ENCODE results near the gene SNRNP70.
"Not testable (repeated sequence)": the region's sequence is repeated elsewhere in the genome, so short reads cannot be mapped to it uniquely, and the experiment has no call there.

The SNRNP70 gene

GRCh38 chr19:49114630-49115363 lies 29.5 kb downstream of the SNRNP70 start:
- intact Hi-C loops (cut with DNase I), result no loop called here
- peak; percentile 73 to 95 (median 87) for DNase-seq

GRCh38 chr19:49116544-49116943 lies 31.3 kb downstream of the SNRNP70 start:
- intact Hi-C loops (cut with DNase I), result no loop called here
- DNase-seq, result no peak

DNA sequence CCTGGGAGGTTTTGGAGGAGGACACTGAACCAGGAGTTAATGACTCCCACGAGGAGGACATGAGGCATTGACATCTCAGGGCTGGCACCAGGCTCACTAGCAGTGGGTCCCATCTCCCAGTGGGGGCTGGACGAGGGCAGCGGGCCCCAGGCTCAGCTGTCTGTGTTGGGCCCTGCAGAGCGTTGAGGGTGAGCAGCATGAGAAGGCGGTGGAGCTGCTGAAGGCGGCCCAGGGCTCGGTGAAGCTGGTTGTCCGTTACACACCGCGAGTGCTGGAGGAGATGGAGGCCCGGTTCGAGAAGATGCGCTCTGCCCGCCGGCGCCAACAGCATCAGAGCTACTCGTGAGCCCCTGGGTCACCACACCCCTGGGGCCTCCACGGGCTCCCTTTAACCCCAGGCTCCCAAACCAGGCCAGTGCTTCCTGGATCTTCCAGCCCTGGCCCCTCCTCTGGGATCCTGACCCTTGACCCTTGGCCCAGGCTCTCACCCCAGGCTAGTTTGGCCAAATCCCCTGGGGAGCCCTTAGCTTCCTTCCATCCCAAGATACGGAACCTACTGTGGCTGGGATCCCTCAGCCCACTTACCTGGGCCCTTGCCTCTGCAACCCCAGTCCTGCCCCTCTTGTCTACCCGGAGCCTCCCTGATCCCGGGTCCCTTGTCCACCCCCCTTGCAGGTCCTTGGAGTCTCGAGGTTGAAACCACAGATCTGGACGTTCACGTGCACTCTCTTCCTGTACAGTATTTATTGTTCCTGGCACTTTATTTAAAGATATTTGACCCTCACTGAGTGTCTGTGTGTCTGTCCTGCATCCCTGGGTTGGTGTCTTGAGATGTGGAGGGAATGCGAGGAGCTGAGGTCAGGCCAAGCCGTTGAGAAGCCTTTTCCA lies 32.7 kb downstream of the SNRNP70 start:
- intact Hi-C loops (cut with DNase I), result no loop called here
- no peak for DNase-seq

GRCh38 chr19:49118565-49119410 lies 33.5 kb downstream of the SNRNP70 start, which contains the start of gene C19orf73:
Gene C19orf73, minus strand, starts transcription at chr19:49119143. Its CDS starts 121 bp downstream, at chr19:49119022.
- peak; percentile 91 to 99 (median 97) for DNase-seq
- intact Hi-C loops (cut with DNase I), result no loop called here

- intact Hi-C loops (cut with DNase I), result no loop called here
Observed at GRCh38 chr19:49119411-49120324, 34.4 kb downstream of the SNRNP70 start, which contains the start of gene PPFIA3. Gene PPFIA3, plus strand, starts transcription at chr19:49119544. Its CDS starts 8,330 bp downstream, at chr19:49127874.

DNA sequence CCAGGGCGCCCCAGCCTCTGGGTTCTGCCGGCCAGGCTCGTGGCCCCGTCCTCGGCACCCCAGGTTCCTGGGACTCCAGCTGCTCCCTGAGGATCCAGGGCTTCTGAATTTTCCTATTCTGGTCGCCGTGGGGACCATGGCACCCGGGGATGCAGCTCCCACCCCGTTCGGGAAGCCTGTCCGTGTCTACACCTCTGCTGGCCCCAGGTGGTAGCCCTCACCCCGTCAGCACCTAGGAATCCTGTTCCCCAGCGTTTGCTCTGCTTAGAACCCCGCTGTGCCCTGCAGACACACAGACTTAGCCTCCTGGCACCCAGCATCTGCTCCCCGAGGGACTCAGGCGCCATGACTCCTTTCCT lies 35.1 kb downstream of the SNRNP70 start:
- intact Hi-C loops (cut with DNase I), result no loop called here

More at GRCh38 chr19:49119411-49120324, 34.4 kb downstream of the SNRNP70 start, which contains the start of gene PPFIA3:
- DNase-seq, result peak in 37 of 42 donors; percentile 37 to 82 (median 62)

GRCh38 chr19:49120868-49121267 lies 35.6 kb downstream of the SNRNP70 start:
- intact Hi-C loops (cut with DNase I), result no loop called here

More for the DNA sequence above, 35.1 kb downstream of the SNRNP70 start:
- DNase-seq, result peak in 2 of 42 donors; percentile 8 to 15

DNA sequence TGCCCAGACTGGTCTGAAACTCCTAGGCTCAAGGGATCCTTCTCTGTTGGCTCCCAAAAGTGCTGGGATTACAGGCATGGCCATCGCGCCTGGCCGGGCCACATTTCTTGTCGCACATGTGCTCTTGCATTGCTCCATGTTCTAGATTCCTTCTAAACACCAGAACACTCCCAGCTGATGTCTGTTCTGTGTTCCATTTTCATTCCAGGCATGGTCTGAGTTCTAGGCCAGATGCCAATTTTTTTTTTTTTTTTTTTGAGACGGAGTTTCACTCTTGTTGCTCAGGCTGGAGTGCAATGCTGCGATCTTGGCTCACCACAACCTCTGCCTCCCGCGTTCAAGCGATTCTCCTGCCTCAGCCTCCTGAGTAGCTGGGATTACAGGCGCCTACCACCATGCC lies 36.6 kb downstream of the SNRNP70 start:
- DNase-seq; intact Hi-C loops (cut with DNase I): not testable (repeated sequence)

More at GRCh38 chr19:49120868-49121267, 35.6 kb downstream of the SNRNP70 start:
- no peak for DNase-seq

- DNase-seq; intact Hi-C loops (cut with DNase I): not testable (repeated sequence)
Observed at GRCh38 chr19:49123285-49123684, 38.0 kb downstream of the SNRNP70 start.

GRCh38 chr19:49125025-49125731 lies 39.9 kb downstream of the SNRNP70 start:
- DNase-seq, result no peak
- intact Hi-C loops (cut with DNase I), result no loop called here

DNA sequence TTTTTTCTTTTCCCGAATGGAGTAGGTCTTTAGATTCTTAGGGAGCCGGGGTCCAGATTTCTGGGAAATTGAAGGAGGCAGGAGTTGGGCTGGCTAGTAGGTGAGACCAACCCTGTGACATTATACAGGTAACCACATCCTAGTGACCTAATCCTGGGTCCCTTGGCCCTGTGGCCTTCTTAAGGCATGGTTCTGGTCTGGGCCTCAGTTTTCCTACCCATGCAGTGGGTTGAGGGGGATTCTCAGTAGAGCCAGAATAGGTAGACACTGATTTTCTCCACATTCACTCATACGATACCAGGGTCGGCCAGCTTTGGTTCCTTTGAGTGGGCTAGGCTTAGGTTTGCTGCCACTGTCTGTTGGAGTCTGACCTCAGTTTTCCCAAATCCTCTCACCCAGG lies 41.3 kb downstream of the SNRNP70 start:
- intact Hi-C loops (cut with DNase I), result no loop called here
- DNase-seq, result no peak

DNA sequence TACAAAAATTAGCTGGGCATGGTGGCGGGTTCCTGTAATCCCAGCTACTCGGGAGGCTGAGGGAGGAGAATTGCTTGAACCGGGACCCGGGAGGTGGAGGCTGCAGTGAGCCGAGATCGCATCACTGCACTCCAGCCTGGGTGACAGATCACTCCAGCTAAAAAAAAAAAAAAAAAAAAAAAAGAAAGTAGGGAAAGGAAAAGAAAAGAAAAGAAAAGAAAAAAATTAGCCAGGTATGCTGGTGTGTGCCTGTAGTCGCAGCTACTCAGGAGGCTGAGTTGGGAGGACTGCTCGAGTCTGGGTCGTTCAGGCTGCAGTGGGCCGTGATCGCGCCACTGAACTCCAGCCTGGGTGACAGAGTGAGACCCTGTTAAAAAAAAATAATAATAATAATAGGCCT lies 42.0 kb downstream of the SNRNP70 start:
- intact Hi-C loops (cut with DNase I); DNase-seq: not testable (repeated sequence)

GRCh38 chr19:49127674-49128544 lies 42.7 kb downstream of the SNRNP70 start:
- intact Hi-C loops (cut with DNase I), result no loop called here
- DNase-seq, result peak; percentile 89 to 99 (median 97)

GRCh38 chr19:49128545-49129237 lies 43.4 kb downstream of the SNRNP70 start:
- intact Hi-C loops (cut with DNase I), result no loop called here
- no peak for DNase-seq

DNA sequence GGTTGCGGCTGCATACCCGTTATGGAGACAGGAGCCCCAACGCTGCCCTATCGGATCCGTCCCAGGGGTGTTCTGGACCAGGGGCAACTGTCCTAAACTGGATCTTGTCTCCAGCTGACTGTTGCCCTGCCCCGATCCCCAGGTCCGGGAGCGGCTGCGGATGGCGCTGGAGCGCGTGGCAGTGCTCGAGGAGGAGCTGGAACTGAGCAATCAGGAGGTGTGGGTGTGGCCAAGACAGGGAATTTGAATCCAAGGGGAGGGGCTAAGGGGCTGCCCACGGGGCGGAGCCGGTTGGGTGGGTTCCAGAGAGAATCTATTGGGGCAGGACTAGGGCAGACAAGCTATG lies 44.0 kb downstream of the SNRNP70 start:
- DNase-seq, result no peak
- intact Hi-C loops (cut with DNase I), result no loop called here

GRCh38 chr19:49130325-49130724 lies 45.1 kb downstream of the SNRNP70 start:
- DNase-seq, result no peak
- intact Hi-C loops (cut with DNase I), result no loop called here

Data from head of caudate nucleus (tissue), 42 donors.